ENCODE data around the gene ZFAND3. TPM values are rescaled to one million over a fixed set of nuclear protein-coding genes. Genes with fewer than 3 reads are reported as not detected.
A peak's percentile ranks its signal among the peaks of the same experiment; 100 is the strongest.

Gene ZFAND3, protein sequence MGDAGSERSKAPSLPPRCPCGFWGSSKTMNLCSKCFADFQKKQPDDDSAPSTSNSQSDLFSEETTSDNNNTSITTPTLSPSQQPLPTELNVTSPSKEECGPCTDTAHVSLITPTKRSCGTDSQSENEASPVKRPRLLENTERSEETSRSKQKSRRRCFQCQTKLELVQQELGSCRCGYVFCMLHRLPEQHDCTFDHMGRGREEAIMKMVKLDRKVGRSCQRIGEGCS
- 10 to 100 TPM; 45.0 to 55.2 (median 49.5) TPM for total RNA-seq

DNA sequence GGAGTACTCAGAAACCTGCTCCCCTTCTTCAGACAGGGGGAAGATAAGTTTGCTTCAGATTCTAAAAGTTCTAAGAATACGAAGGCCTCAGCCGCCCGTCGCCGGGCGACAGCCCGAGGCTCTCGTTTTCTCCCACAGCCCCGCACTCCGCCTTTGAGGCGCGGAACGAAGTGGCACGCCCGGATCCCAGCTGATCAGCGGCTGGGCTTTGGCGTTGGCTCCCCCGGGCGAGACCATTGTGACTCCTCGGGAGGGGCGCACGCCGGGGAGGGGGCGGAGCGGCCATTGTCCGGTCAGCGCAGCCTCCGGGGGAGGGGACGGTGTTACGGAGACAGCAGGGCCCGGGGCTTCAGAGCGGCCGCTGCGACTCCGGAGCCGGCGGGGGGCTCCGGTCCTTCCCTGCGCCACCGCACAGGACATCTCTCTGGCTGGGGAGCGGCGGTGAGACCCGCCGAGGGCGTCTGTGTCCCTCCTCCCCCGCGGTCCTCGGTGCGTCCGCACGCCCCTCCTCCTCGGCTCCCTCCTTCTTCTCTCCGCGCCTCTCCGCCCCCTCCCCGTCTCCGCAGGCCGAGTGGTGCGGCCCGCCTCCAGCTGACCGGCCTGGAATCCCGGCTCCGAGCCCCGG is at the start of gene ZFAND3:
Gene ZFAND3 (plus strand): TSS at position 551 of the 625 bp plus-strand sequence. CDS start 219 bp downstream, outside the sequence.
- Histone ChIP-seq H3K4me3 (peak within 1 kb of the TSS; percentile 87 to 91 (median 89)), H3K9me3 (no peaks in the 10 kb centered on the region), H3K4me1 (peaks cover 41 to 44% of the 10 kb centered on the region in 2 donors), H3K36me3 (no peaks in the 10 kb centered on the region), H3K27ac (peak within 1 kb of the TSS; percentile 96 to 99 (median 98)), H3K27me3 (no peaks in the 10 kb centered on the region)
- TF ChIP-seq POLR2A (IDR thresholded peaks at IDR 0.05) (peak; percentile 50 to 63), CTCF (IDR thresholded peaks at IDR 0.05 in 4 of 5, conservative IDR thresholded peaks at IDR 0.05 in 1 of 5) (no peak)
- in situ Hi-C loops (cut with MboI; ENCODE audit: low sequenced_read_pairs in 4 of 4): no loop called here
- intact Hi-C loops (cut with DNase I; ENCODE audit: low total_unique reads): loop anchor here (1.0 to 2.0 kb wide), 2 partner anchors 23 to 28 kb away; no protein-coding TSS in a partner anchor
- ATAC-seq: peak; percentile 79 to 81
- peak; percentile 93 to 95 for DNase-seq

DNA sequence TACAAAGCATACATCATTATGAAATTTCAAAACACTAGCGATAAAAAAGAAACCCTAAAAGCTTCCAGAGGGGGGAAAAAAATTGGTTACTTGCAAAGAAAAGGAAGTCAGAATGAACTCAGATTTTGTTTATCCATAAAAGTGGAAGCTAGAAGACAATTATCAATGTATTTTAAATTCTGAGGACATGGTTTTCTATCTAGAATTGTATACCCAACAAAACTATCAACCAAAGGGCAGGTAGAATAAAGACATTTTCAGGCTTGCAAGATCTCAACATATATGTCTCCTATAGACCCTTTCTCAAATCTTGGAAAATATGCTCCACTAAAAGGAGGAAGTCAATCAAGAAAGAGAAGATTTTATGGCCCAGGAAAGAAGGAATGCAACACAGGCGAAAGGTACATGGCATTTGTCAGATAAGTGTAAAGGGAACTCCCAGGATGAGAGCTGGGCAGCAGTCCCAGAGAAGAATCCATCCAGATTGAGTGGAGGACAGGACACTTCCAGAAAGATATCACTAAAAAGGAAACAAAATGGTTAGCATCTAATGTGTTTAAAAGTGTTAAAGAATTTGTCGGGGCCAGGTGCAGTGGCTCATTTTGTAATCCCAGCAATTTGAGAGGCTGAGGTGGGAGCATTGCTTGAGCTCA is 45.4 kb upstream of the ZFAND3 start:
- intact Hi-C loops (cut with DNase I; ENCODE audit: low total_unique reads): no loop called here
- H3K27ac ChIP-seq: no peak overlapping the region
- ATAC-seq (no peak), DNase-seq (no peak)
- no peaks in the 10 kb centered on the region for H3K27me3 ChIP-seq
- H3K9me3 ChIP-seq: no peaks in the 10 kb centered on the region
- in situ Hi-C loops (cut with MboI; ENCODE audit: low sequenced_read_pairs in 4 of 4): no loop called here
- H3K4me3 ChIP-seq: no peak overlapping the region
- TF ChIP-seq POLR2A (IDR thresholded peaks at IDR 0.05): no peak
- TF ChIP-seq CTCF (IDR thresholded peaks at IDR 0.05 in 4 of 5, conservative IDR thresholded peaks at IDR 0.05 in 1 of 5): no peak
- H3K36me3 ChIP-seq: no peaks in the 10 kb centered on the region
- H3K4me1 ChIP-seq: no peaks in the 10 kb centered on the region

- Histone ChIP-seq H3K36me3 (no peaks in the 10 kb centered on the region), H3K27ac (no peak overlapping the region), H3K4me3 (no peak overlapping the region), H3K9me3 (no peaks in the 10 kb centered on the region), H3K4me1 (no peaks in the 10 kb centered on the region), H3K27me3 (no peaks in the 10 kb centered on the region)
- intact Hi-C loops (cut with DNase I; ENCODE audit: low total_unique reads) (no loop called here), in situ Hi-C loops (cut with MboI; ENCODE audit: low sequenced_read_pairs in 4 of 4) (loop anchor here in 1 of 4 donors (25.0 kb wide), 1 partner anchor 711 kb away; no protein-coding TSS in a partner anchor)
- DNase-seq (no peak), ATAC-seq (no peak)
- TF ChIP-seq CTCF (IDR thresholded peaks at IDR 0.05 in 4 of 5, conservative IDR thresholded peaks at IDR 0.05 in 1 of 5) (no peak), POLR2A (IDR thresholded peaks at IDR 0.05) (no peak)
These were observed 43.0 kb upstream of the ZFAND3 start for GRCh38 chr6:37776566-37776965.

DNA sequence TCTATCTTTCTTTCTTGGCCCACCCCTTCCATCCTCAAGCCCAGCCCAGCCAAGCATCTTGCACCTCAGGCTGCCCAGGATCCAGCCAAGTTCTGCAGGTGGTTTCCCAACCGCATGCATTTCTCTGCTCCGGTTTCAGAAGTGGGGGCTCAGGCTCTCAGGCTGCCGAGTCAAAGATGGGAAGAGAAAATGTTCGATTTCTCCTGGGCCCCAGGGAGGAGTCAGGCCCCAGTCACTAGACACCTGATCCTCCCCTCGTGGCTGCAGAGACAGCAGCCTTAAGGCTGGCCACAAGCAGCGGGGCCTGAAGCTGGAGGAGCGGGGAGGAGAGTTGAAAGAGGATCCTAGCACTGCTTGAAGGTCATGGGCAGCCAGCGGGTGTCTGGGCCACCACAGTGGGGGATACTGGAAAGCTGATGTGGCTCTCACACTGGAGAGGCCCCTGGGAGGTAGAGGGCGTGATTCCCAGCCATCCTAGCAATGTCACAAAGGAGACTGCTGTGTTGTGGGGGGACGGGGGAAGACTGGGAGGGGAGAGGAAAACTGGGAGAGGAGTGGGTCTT is 42.2 kb upstream of the ZFAND3 start:
- TF ChIP-seq CTCF (IDR thresholded peaks at IDR 0.05 in 4 of 5, conservative IDR thresholded peaks at IDR 0.05 in 1 of 5): no peak
- no peak for TF ChIP-seq POLR2A (IDR thresholded peaks at IDR 0.05)
- intact Hi-C loops (cut with DNase I; ENCODE audit: low total_unique reads): no loop called here
- DNase-seq: no peak

More for the DNA sequence above, 42.2 kb upstream of the ZFAND3 start:
- H3K36me3 ChIP-seq: no peaks in the 10 kb centered on the region
- H3K27ac ChIP-seq: no peak overlapping the region
- H3K4me3 ChIP-seq: no peak overlapping the region
- ATAC-seq: peak; percentile 33 to 55
- in situ Hi-C loops (cut with MboI; ENCODE audit: low sequenced_read_pairs in 4 of 4): loop anchor here in 1 of 4 donors (25.0 kb wide), 1 partner anchor 710 kb away; no protein-coding TSS in a partner anchor
- H3K27me3 ChIP-seq: no peaks in the 10 kb centered on the region
- H3K4me1 ChIP-seq: no peaks in the 10 kb centered on the region
- H3K9me3 ChIP-seq: no peaks in the 10 kb centered on the region

Data from gastrocnemius medialis (tissue), 4 donors.